ENCODE measurements around the gene EMP2.
"Not testable (repeated sequence)": the region's sequence is repeated elsewhere in the genome, so short reads cannot be mapped to it uniquely, and the experiment has no call there.

Gene EMP2

GRCh38 chr16:10547708-10548107 is 32.7 kb downstream of the EMP2 start:
- DNase-seq = no peak

- no peak for DNase-seq
These were observed 37.0 kb downstream of the EMP2 start for GRCh38 chr16:10543231-10543977.

- no peak for DNase-seq
These were observed 39.0 kb downstream of the EMP2 start for GRCh38 chr16:10541366-10541765.

GRCh38 chr16:10539793-10540192 is 40.6 kb downstream of the EMP2 start:
- no peak for DNase-seq

GRCh38 chr16:10539236-10539635 is 41.2 kb downstream of the EMP2 start:
- DNase-seq = no peak

GRCh38 chr16:10538583-10538982 is 41.8 kb downstream of the EMP2 start:
- no peak for DNase-seq

- no peak for DNase-seq
These were observed 42.5 kb downstream of the EMP2 start for GRCh38 chr16:10537946-10538345.

- no peak for DNase-seq
These were observed 43.5 kb downstream of the EMP2 start for GRCh38 chr16:10536814-10537389.

GRCh38 chr16:10536328-10536727 is 44.1 kb downstream of the EMP2 start:
- DNase-seq = not testable (repeated sequence)

GRCh38 chr16:10535461-10535860 is 44.9 kb downstream of the EMP2 start:
- DNase-seq = no peak

- no peak for DNase-seq
These were observed 45.6 kb downstream of the EMP2 start for GRCh38 chr16:10534748-10535147.

- not testable (repeated sequence) for DNase-seq
These were observed 46.8 kb downstream of the EMP2 start for GRCh38 chr16:10533612-10534011.

- DNase-seq = no peak
These were observed 48.8 kb downstream of the EMP2 start for GRCh38 chr16:10531582-10531981.

GRCh38 chr16:10530685-10531084 is 49.7 kb downstream of the EMP2 start:
- DNase-seq = no peak

GRCh38 chr16:10529895-10530669 is 50.3 kb downstream of the EMP2 start:
- DNase-seq = no peak

- no peak for DNase-seq
These were observed 51.8 kb downstream of the EMP2 start for GRCh38 chr16:10528635-10529034.

GRCh38 chr16:10526962-10527361 is 53.4 kb downstream of the EMP2 start:
- DNase-seq = no peak

- no peak for DNase-seq
These were observed 55.1 kb downstream of the EMP2 start for GRCh38 chr16:10525214-10525825.

GRCh38 chr16:10522966-10523365 is 57.4 kb downstream of the EMP2 start:
- no peak for DNase-seq

- DNase-seq = peak in 1 of 2 experiments; percentile 15
These were observed 58.6 kb downstream of the EMP2 start for GRCh38 chr16:10521681-10522274.

GRCh38 chr16:10520869-10521578 is 59.4 kb downstream of the EMP2 start:
- no peak for DNase-seq

Measured in NCI-H187 (cell line).